Fibroblast of skin of abdomen (primary cell): Measurements from ENCODE around the gene NOD1.

ENCODE experiments used
- DNase-seq: peaks from one replicate; pipeline ENCODE4 v3.0.0-alpha.2; 2013

Gene NOD1

DNA sequence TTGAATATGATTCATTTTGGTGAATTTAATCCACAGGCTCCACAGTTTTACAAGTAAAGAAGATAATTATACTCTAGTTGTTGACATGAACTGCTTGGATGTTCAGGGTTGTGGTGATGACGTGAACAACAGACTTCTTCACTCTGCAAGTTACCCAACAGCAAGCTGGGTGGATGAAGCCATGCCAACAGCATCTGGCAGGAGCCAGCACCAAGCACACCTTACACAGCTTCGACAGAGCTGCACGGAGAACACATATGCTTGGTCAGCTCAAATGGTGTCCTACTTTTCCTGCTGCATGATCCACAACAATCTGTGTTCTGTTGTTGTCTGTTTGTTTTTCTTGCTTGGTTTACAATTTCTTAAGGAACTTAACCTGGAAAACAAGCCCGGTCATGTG, 9.8 kb downstream of the NOD1 start:
- no peak for DNase-seq

DNA sequence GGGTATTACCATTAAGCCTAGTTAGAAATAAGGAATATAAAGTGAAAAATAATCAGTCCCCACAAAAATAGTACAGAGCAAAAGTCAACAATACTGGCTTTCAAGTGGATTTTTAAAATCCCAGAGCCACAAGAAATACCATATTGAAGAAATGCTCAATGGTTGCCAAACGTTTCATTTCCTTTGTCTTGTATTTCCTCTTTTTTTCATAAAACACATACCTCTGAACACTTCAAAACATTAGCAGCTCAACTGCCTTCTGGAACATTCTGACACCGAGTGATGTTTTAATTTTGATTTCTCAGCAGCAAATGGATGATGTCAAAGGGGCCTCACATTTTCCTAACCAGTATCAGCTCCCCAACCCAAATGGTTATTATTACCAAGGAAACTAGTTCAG, 10.5 kb downstream of the NOD1 start:
- no peak for DNase-seq

DNA sequence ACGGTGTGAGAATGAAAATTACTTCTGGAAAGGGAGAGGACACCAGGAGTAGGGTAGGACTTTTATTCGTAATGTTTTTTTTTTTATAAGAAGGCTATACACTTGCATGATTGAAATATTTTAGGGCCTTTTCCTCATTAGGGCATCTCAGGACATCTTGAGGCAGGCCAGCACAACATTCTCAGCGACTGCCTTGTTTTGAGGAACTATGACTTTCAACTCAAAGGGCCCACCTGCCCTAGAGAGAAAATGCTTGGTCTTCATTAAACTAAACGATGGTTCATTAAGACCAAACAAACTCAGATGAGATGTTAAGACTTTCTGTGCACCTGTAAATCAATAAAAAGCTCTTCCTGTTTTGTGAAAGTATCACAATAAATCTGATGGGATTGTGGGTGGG, 11.3 kb downstream of the NOD1 start:
- DNase-seq: no peak

DNA sequence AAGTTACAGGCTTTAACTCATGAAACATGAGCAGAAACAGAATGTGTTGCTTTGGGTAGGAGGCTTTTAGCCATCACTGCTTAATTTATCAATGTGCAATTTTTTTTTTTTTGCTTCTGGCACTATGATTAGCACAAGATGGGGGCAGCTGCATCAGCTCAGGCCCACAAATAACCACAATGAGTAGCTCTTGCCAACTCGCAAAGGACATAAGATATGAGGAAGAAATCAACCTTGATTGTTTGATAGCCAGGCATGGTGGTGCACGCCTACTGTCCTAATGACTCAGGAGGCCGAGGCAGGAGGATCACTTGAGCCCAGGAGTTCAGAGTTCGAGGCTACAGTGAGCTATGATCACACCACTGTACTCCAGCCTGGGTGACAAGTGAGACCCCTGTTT, 12.3 kb downstream of the NOD1 start:
- no peak for DNase-seq

DNA sequence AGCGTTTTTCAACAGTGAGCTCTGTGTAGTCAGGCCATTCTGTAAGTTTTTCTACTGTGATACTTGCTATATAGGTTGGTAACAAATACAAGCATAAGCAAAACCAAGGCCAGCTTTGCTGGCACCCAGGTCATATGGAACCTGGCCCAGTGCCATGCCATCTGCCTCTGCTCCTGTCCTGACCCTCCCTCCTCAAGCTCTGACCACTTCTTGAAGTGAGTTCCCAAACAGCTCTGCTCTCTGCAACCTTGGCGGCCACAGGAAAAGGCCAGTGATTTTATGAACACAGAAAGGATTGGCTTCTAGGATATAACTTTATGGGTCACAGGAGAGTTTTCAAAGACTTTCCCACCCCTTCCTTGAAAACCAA, 12.8 kb downstream of the NOD1 start:
- no peak for DNase-seq

DNA sequence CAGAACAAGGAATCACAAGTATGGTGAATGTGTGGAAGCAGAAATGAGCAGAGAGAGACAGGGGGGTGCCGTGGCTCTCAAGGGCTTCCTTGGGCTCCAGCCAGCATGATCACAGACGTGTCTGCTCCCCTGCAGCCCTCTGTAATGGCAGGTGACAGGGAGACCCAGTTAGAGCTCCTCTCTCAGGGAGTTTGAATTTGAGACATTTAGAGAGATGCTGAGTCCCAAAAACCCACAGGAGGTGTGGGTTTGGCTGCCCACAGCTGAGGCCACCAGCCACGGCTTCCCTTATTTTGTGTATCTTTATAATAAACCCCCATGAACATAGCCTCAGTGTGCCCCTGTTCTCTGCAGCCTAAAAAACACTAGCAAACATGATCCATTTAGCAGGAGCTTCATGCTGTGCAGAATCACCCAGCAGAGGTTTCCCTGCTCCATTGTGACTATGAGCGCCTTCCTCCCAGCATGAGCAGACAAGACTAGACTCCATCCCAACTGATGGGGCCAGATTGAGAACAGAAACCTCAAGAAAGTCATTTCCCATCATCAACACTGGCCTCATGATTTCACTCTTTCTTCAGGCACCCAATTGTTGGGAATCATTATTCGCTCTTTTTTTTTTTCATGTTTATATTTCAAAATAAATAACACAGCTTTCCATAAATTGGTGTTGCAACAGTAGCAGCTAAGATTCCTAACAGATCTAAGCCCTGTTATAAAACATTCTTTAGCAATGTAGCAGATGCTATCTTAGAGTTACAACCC, 13.4 kb downstream of the NOD1 start:
- DNase-seq: no peak

DNA sequence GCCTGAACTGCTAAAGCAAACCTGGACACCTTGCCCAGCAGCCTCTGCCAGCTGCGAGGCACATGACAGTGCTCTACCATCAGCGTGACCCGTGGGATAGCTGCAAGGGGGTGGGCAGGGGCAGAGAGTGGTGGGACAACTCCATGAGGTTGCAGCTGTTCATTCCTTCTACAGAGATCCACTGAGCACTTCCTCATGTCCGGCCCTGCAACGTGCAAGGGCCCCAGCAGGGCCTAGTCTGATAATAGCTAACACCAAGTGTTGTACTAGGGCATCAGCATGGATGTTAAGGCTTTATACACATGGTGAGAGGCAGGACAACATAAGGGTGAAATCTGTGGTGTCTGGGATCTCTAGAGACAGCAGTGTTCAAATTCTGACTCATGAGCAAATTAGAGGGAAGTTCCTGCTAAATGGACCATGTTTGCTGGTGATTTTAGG, 14.3 kb downstream of the NOD1 start:
- DNase-seq: no peak

DNA sequence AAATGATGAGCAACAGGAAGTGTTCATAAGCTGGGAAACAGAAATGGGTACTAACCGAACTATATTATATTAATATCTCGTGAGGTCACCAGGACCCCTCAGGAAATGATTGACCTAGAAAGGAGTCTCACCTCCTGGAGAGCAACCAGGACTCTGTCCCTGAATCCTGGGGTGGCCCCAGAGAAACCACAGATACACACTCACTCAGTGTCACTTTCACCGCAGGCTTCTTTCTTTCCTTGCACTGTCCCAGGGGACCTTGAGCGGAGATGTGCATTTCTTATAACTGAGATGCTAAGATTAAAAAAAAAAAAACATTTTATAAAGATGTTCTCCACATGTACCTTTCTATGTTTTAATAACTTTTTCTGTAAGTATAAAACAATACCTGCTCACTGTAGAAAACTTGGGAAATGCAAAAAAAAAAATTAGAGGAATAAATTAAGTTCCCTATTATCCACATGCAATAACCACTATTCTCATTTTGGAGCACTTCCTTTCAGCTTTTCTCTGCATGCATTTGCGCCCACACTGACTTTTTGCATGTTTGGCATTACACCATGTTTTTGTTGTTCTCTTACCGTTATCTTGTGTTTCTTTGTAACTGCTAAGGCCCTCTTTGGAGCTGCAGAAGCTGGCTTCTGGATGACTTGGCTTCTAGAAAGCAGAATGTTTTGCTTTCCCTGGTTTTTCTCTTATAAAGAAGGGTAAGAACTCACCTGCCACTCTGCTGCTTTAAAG, 15.0 kb downstream of the NOD1 start:
- no peak for DNase-seq

DNA sequence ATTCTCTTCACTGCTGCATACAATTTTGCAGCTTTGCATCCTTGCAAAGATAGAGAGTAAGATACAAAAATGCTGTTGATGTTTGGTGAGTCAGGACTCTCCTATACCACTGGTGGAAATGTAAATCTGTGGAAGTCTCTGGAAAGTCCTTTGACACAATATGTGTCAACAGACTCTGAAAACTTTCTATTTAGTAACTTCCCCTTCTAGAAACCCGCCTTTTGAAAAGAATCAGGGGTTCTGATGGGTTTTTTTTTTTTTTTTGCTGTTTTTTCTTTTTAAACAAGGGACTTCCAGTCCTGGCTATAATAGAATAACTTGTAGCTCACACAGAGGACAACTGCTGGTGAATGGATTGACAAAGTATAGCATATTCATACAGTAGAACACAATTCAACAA, 16.4 kb downstream of the NOD1 start:
- no peak for DNase-seq

DNA sequence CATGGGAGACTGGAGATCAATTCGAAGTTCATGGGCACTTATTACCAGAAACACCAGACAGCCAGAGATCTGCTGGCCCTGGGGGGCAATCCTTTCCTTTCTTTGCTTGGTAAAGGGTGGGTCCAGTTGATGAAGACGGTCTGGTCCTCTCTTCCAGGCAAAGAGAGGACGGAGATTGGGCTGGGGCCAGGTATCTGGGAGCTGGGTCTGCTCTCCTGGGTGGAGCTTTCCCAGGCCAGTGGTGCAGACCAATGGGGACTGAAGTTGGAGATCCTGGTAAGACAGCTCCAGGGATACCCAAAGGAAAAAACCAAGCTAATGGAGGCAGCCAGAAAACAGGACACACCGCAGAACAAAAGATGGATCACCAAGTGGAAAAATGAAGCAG, 18.3 kb downstream of the NOD1 start:
- no peak for DNase-seq

DNA sequence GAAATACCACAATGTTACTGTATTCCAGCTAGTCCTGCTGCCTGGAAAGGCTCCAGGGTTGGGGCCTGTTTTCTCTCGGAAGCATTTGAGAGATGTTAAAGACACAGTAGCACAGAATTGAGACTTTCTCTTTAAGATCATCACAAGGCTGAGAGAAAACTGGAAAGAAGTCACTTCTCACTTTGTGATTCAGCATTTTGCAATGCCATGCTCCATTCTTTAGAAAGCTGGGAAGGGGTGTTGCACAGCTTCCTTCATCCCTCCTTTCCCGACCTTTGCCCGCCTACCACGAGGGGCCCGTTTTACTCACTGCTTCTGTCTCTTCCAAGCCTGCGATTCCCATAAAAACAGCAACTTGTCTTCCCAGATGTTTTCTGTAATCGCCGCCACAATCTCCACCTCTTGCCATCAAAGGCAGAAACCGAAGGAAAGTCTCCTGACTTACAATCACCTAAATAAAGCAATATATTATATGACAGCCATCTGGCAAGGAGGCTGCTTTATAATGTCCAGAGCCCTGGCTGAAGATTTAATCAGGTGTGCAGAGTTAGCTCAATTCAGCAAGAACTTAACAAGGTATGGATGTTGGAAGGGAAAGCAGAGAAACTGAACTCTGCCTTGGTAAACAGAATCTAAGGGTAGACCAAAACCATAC, 18.9 kb downstream of the NOD1 start:
- peak; percentile 97 for DNase-seq

DNA sequence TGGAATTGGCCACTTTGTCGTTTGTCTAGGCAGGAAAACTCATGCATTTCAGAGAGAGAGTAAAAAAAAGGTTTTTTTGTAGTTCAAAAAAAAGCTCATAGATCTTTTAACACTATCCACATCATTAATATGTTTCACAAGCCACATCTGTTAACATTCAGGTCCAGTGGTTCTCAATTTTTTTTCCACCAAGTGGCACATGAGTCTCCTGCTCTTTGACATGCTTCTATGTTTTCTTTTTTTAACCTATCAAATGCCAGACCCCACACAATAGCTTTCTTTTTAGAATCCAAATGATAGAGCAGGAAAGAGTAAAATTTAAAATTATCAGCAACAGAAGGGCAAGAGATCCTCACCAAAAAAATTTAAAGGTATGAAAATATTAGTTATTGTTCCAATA, 20.3 kb downstream of the NOD1 start:
- no peak for DNase-seq

DNA sequence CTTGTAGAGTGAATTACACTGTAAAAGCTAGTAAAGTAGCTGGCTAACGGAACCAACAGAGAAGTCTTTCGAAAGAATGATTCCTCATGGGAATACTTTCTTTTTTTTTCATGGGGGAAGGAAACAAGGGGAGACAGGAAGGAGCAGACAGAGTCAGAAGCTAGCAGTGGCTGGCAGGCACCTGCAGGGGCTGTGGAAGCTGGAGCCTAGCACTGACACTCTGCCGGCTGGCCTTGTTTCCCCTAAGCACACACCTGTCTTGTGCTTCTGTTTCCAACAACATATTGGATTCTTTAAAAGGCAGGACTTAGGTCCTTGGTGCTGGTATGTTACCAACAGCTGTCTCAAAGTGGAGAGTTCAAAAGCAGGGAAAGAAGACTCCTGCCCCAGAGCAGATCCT, 24.7 kb downstream of the NOD1 start:
- DNase-seq: no peak

DNA sequence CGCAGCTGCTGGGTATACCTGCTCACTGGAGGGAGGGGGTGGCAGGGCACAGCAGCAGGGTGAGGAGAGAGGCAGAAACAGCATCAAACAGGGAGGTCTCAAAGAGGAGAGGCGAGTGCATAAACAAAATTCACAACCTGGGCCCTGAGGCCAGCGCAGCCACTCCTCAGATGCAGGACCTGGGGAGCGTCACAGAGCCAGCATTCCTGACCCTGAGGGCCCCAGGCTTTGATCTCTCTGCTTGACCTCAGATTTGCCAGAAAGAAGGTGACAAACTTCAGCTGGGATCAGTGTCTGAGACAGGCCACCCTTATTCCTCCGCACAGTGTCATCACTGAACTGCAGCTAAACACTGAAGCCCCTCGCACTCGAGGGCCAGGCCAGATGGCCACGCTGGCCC, 25.6 kb downstream of the NOD1 start:
- no peak for DNase-seq

DNA sequence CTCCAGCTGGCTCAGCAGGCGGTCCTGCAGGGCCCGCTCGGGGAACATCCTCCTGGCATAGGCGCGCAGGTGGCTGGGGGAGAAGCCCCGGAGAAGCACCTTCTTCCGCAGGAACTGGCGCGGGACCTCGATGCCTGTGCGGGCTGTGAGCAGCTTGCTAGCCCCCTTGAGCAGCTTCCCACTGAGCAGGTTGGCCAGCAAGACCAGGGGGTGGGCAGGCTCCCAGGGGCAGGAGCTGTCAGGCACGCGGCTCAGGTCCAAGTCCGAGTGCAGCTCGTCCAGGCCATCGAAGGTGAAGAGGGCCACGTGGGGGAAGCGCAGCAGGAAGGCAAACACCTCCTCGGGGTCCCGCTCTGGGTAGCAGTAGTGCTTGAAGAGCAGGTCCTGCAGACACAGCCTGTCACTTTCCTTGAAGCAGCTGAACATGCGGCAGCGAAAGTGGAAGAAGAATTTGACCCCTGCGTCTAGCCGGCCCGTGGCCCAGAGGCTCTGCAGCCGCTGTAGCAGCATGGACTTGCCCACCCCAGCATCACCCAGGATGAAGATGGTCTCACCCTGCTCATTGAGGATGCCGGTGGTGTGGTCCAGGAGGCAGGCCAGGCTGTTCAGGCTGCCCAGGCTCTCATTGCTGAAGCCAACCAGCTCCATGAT, 26.2 kb downstream of the NOD1 start:
- no peak for DNase-seq

DNA sequence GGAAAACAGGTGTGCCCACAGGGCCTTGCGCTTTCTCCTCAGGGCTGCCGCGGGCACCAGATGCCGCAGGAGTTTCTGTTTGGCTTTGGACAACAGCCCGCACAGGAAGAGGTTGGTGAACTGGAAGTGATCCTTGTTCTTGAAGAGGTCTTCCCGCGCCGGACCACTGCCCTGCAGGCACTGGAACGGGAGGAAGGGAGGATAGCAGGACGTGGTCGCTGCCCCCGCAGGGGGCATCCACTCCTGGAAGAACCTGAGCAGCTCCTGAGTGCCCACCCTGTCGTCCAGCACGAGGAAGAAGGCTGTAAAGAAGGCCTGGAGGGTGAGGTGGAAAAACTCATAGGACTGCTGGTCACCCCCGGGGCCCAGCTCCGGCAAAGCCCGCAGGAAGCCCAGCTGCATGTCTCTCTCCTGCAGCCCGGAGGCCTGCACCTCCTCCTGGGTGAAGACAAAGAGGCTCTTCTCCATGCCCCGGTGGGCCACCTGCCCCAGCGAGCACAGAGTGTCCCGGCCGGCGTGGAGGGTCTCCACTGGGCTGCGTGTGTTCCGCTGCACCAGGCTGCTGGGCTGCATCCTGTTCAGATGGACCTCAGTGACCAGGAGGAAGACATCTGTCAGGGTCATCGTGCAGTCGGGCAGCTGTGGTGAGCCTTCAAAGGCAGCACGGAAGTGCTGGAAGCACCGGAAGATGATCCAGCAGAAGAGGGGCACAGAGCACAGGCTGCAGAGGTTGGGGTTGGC, 26.9 kb downstream of the NOD1 start:
- DNase-seq: no peak

DNA sequence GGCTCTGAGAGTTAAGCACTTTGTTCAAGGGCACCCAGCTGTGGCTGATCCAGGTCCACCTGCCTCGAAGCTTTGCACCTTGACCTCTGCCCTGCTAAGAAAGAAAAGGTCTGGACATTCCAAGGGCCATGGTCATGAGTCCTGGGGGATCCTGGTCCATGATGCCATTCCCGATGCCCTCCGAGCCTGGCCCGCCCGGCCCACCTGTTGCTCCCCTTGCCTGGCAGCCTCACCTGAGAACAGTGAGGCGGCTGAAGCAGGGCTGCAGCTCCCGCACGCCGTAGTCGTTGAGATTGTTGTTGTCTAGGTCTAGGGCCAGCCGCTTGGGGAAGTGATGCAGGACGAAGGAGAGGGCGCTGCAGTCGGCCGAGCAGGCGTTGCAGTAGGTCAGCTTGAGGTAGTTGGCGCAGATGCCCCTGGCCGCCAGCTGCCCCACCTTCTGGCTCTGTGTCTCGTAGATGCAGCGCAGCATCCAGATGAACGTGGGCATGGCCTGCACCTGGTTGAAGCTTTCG, 27.5 kb downstream of the NOD1 start:
- DNase-seq: no peak

DNA sequence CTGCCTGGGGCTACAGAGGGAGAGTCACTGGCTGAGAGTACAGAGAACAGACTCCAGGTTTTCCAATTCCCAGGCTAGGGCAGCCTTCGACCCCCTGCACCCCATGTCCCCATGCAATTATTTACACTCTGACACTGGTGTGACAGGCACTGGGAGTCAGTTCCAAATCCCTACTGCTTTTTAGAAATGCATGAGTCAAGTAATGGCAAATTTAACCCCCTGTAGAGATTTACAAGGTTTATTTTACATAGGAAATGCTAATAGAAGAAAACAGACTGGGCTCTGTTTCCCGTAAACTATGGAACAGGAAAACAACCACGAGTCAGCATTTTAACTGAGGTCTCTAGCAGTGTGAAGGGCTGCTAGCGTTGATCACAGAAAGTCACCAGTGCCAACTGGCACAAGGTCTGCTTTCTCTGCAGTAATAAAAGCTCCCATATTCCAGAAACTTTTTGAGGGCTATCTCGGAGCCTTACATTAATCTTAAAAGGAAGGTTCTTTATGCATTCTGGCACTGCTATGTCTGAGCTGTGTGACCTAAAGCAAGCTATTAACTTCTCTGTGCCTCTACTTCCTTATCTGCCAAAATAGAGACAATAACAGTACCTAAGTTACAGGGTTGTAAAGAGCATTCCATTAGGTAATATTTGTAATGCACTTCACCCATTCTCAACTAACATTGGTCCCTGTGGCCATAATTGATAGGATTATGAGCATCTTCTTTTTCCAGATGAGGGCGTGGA, 28.2 kb downstream of the NOD1 start:
- no peak for DNase-seq

DNA sequence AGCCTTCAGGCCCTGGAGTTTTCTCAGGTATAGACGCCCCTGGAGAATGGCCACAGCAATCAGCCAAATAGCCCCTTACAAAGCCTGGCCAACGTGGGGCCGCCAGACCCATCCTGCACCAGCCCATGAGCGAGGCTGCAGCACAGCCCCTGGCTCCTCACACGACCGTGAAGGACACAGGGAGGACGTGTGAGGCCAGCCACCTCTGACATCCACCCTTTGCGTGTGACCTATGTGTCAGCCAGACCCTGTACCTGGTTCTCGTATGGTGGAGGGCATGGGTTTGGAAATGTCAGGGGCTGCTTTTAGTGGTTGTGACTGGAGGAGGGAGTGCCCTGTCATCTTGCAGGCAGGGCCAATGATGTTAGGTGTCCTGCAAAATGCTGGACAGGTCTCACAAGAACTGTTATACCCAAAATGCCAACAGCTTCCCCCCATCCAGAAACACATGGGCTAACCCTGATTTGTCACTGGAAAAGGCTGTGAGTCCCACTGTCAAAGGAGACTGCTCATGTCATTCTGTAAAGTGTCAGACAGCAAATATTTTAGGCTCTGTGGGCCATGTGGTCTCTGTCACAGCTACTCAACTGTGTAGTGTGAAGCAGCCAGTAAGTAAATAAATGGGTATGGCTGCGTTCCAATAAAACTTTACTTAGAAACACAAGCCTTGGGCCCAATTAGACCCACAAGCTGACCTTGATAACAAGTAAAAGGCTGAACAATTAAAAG, 30.0 kb downstream of the NOD1 start:
- DNase-seq: no peak

DNA sequence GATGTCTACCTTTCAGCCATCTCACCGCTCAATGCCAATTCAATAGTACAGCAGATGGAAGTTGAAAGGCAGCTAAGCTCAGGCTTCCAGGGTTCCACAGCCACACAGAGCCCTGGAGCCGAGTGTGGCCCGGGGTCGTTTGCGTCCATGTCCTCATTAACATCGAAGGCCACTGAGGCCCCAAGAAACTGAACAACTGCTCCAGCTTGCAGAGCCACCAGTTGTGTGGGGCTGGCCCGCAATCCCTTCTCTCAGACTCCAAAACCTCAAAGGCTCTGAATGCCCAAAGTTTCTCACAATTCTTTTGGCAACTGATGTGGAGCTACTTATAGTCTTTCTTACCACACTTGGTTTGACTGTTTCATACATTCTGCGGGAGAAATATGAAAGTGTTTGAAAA, 31.1 kb downstream of the NOD1 start:
- no peak for DNase-seq

DNA sequence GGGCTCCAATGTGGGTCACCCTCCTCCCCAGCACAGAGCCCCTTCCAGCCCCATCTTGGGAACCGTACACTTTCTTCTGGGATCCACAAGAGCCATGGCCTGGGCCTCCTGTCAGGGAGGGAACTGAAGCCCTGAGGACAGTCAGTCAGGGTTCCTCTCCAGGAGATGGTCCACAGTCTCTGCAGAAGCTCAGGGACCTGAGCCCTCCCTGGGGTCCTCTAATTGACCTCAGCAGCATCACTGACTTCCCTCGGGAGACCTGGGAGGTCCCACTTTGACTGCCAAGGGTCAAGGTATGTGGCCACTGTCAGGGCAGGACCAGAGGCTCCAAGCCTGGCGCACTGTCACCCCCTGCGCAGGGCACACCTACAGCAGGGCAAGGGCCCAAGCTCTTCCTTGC, 32.3 kb downstream of the NOD1 start:
- no peak for DNase-seq
